Lower leg skin (tissue), 4 donors: ENCODE data around the gene SRD5A2. TPM values are rescaled to one million over a fixed set of nuclear protein-coding genes. Genes with fewer than 3 reads are reported as not detected.

ENCODE experiments used
- DNase-seq, 2 donors: peaks; one replicate each; pipeline ENCODE4 v3.0.0-alpha.2; 2019; ENCODE audit warnings: low spot score in 2 of 2
- H3K4me3 ChIP-seq: fragments of 200-600 bp; sonication (generic); 2 replicates; pipeline ENCODE4 v1.5.1; 2017; ENCODE audit warnings: mild to moderate bottlenecking, low read depth; ENCODE audit not compliant: poor library complexity, severe bottlenecking
- CTCF ChIP-seq, 3 donors: fragments of 450-650 bp; IDR thresholded peaks; one replicate each; pipeline ENCODE4 v1.5.1; 2016; ENCODE audit warnings: antibody characterized with exemption in 3 of 3, mild to moderate bottlenecking in 3 of 3, moderate library complexity in 2 of 3
- POLR2A ChIP-seq, 2 donors: fragments of 450-650 bp; IDR thresholded peaks; one replicate each; pipeline ENCODE4 v1.6.1; 2016 to 2017; ENCODE audit warnings: antibody characterized with exemption in 2 of 2, mild to moderate bottlenecking in 1 of 2, moderate library complexity in 1 of 2
- WGBS, 2 donors: methylation state at CpG; one replicate each; pipeline ENCODE4 v1.1.5; 2018; 5-methylcytosine and 5-hydroxymethylcytosine counted together
- intact Hi-C: fragments of 100-400 bp; cut with DNase I; formaldehyde crosslinking; loops from one replicate; pipeline ENCODE4 v1.15.0; 2023; ENCODE audit warnings: low total_unique reads
- total RNA-seq, 4 donors: library from RNA; depleted of rRNA; stranded (reverse); fragments of >200 nt; gene quantifications; one replicate each; pipeline ENCODE4 v1.1.0, GENCODE V29; 2016

Gene SRD5A2
- total RNA-seq, 4 donors from 2014 or later = not detected

GRCh38 chr2:31561823-31562222 lies 18.9 kb downstream of the SRD5A2 start:
- no peak for DNase-seq
- no peak overlapping the region for H3K4me3 ChIP-seq
- intact Hi-C loops = no loop called here
- TF ChIP-seq CTCF (IDR thresholded peaks at IDR 0.05) = no peak
- no peak for TF ChIP-seq POLR2A (IDR thresholded peaks at IDR 0.05)
- 4 to 6% methylated on average over 1 of the region's 1 CpG for WGBS, 2 donors

- DNase-seq = peak in 1 of 2 donors; percentile 40
- intact Hi-C loops = no loop called here
Measured at GRCh38 chr2:31558401-31559295, 22.1 kb downstream of the SRD5A2 start.

GRCh38 chr2:31556940-31557339 lies 23.8 kb downstream of the SRD5A2 start:
- no peak for TF ChIP-seq CTCF (IDR thresholded peaks at IDR 0.05)
- no peak for TF ChIP-seq POLR2A (IDR thresholded peaks at IDR 0.05)
- intact Hi-C loops = no loop called here
- no peak overlapping the region for H3K4me3 ChIP-seq
- DNase-seq = no peak

More at GRCh38 chr2:31558401-31559295, 22.1 kb downstream of the SRD5A2 start:
- TF ChIP-seq POLR2A (IDR thresholded peaks at IDR 0.05) (no peak), CTCF (IDR thresholded peaks at IDR 0.05) (no peak)
- 58 to 61% methylated on average over 7 of the region's 7 CpGs for WGBS, 2 donors
- no peak overlapping the region for H3K4me3 ChIP-seq

- intact Hi-C loops = no loop called here
- H3K4me3 ChIP-seq = no peak overlapping the region
- no peak for TF ChIP-seq CTCF (IDR thresholded peaks at IDR 0.05)
- TF ChIP-seq POLR2A (IDR thresholded peaks at IDR 0.05) = no peak
- no peak for DNase-seq
- 71 to 77% methylated on average over 3 of the region's 3 CpGs for WGBS, 2 donors
Measured at GRCh38 chr2:31555967-31556706, 24.6 kb downstream of the SRD5A2 start.

GRCh38 chr2:31553362-31553761 lies 27.4 kb downstream of the SRD5A2 start:
- WGBS, 2 donors = 82 to 93% methylated on average over 2 of the region's 2 CpGs
- no peak for DNase-seq
- TF ChIP-seq CTCF (IDR thresholded peaks at IDR 0.05) (no peak), POLR2A (IDR thresholded peaks at IDR 0.05) (no peak)
- intact Hi-C loops = no loop called here
- H3K4me3 ChIP-seq = no peak overlapping the region
